PFSK-1 (cell line): Measurements from ENCODE around the gene TMED6.

Experiments used
- FOXP2 ChIP-seq: optimal IDR thresholded peaks from 2 replicates; pipeline ENCODE3; 2011; ENCODE audit warnings: borderline replicate concordance, control low read depth, inconsistent platforms; ENCODE audit not compliant: insufficient read depth; ENCODE audit errors: extremely low read length, extremely low read depth
- POLR2AphosphoS5 ChIP-seq: IDR thresholded peaks from 2 replicates; pipeline ENCODE4 v1.6.1; 2012; ENCODE audit warnings: low read depth, mild to moderate bottlenecking, control low read depth, low read length, moderate library complexity
- SIN3A ChIP-seq: IDR thresholded peaks from 2 replicates; pipeline ENCODE4 v1.6.1; 2012; ENCODE audit warnings: mild to moderate bottlenecking, low read length, moderate library complexity, borderline replicate concordance; ENCODE audit not compliant: insufficient read depth
- TAF1 ChIP-seq: IDR thresholded peaks from 2 replicates; pipeline ENCODE4 v1.6.1; 2012; ENCODE audit warnings: low read length, control low read depth, borderline replicate concordance; ENCODE audit not compliant: insufficient read depth
- TF ChIP-seq, protein P1 (sequence below), 2 experiments: IDR thresholded peaks; 2 replicates each; pipeline versions ENCODE4 v1.6.1 to v1.8.0; 2011 to 2012; ENCODE audit warnings: low read depth in 2 of 2, low read length in 2 of 2, control low read depth in 1 of 2, inconsistent platforms in 1 of 2, mild to moderate bottlenecking in 1 of 2, moderate library complexity in 1 of 2; ENCODE audit not compliant: insufficient read depth in 1 of 2

TMED6 gene

DNA sequence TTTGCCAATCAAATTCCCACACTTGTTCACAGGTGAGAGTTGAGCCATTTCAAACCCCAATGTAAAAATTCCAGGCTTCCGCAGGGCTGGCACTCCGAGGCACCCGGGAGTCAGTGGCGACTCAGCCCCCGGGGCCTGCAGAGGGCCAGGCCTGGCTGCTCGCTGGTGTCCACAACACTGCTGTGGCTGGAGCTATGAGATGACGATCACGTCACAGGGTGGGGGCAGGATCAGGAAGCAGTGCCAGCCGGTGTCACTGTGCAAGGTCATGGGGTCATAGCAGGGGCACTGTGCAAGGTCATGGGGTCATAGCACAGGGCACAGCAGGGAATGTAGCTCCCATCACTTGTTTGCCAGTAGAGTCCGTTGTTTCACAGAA is 32.7 kb downstream of the TMED6 start:
- TF ChIP-seq, protein P1, sequence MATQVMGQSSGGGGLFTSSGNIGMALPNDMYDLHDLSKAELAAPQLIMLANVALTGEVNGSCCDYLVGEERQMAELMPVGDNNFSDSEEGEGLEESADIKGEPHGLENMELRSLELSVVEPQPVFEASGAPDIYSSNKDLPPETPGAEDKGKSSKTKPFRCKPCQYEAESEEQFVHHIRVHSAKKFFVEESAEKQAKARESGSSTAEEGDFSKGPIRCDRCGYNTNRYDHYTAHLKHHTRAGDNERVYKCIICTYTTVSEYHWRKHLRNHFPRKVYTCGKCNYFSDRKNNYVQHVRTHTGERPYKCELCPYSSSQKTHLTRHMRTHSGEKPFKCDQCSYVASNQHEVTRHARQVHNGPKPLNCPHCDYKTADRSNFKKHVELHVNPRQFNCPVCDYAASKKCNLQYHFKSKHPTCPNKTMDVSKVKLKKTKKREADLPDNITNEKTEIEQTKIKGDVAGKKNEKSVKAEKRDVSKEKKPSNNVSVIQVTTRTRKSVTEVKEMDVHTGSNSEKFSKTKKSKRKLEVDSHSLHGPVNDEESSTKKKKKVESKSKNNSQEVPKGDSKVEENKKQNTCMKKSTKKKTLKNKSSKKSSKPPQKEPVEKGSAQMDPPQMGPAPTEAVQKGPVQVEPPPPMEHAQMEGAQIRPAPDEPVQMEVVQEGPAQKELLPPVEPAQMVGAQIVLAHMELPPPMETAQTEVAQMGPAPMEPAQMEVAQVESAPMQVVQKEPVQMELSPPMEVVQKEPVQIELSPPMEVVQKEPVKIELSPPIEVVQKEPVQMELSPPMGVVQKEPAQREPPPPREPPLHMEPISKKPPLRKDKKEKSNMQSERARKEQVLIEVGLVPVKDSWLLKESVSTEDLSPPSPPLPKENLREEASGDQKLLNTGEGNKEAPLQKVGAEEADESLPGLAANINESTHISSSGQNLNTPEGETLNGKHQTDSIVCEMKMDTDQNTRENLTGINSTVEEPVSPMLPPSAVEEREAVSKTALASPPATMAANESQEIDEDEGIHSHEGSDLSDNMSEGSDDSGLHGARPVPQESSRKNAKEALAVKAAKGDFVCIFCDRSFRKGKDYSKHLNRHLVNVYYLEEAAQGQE (IDR thresholded peaks at IDR 0.05; ENCODE audit: insufficient read depth in 1 of 2, low read depth in 2 of 2, low read length in 2 of 2), result no peak
- TF ChIP-seq FOXP2, result no peak
- TF ChIP-seq TAF1, result no peak
- no peak for TF ChIP-seq POLR2AphosphoS5
- TF ChIP-seq SIN3A, result no peak

DNA sequence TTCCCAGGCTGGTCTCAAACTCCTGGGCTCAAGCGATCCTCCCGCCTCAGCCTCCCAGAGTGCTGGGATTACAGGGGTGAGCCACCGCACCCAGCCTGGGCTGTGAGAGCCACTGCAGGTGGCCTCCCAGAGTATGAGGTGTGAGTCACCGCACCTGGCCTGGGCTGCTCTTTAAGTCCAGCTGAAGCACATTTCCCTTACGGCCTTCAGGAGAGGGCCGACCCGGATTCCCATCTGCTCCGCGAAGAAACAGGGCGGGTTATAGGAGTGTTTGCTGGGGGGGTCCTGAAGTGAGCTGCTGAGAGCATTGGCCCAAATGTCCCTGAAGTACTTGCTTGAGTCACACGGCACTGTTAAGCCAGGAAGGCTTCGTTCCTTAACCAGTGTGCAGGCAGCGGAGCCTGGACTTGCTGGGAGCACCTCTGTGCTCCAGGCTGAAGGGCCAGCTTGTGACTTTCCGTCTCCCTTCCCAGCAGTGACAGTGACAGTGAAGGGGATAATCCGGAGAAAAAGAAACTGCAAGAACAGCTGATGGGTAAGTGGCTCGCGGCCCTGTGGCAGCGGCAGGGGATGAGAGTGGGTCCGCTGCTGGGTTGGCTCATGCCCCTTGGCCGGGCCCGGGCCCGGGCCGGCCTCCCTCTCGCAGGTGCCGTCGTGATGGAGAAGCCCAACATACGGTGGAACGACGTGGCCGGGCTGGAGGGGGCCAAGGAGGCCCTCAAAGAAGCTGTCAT is 33.2 kb downstream of the TMED6 start:
- no peak for TF ChIP-seq TAF1
- TF ChIP-seq FOXP2, result no peak
- TF ChIP-seq, protein P1 (IDR thresholded peaks at IDR 0.05; ENCODE audit: insufficient read depth in 1 of 2, low read depth in 2 of 2, low read length in 2 of 2), result no peak
- TF ChIP-seq SIN3A, result no peak
- TF ChIP-seq POLR2AphosphoS5, result no peak

DNA sequence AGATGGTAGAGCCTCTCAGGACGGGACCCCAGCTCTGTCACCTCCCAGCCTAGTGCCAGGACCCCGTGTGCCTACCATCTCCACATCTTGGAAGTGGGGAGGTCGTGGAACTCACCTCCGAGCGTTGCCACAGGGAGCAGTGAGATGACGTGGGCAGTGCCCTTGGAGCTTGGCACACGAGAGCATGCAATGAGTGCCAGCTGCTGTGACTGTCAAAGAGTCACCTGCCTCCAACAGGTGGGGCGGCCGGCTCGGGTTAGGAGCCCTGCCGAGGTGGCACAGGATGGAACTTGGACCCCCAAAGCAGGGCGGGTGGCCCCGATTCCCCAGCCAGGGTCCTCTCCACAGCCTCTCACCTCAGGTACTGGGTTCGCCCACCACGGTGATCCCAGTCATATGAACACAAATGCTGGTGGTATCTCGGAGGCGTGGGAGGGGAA is 35.0 kb downstream of the TMED6 start:
- TF ChIP-seq SIN3A (no peak), TAF1 (no peak), POLR2AphosphoS5 (no peak), FOXP2 (no peak)
- TF ChIP-seq, protein P1 (IDR thresholded peaks at IDR 0.05; ENCODE audit: insufficient read depth in 1 of 2, low read depth in 2 of 2, low read length in 2 of 2), result no peak

DNA sequence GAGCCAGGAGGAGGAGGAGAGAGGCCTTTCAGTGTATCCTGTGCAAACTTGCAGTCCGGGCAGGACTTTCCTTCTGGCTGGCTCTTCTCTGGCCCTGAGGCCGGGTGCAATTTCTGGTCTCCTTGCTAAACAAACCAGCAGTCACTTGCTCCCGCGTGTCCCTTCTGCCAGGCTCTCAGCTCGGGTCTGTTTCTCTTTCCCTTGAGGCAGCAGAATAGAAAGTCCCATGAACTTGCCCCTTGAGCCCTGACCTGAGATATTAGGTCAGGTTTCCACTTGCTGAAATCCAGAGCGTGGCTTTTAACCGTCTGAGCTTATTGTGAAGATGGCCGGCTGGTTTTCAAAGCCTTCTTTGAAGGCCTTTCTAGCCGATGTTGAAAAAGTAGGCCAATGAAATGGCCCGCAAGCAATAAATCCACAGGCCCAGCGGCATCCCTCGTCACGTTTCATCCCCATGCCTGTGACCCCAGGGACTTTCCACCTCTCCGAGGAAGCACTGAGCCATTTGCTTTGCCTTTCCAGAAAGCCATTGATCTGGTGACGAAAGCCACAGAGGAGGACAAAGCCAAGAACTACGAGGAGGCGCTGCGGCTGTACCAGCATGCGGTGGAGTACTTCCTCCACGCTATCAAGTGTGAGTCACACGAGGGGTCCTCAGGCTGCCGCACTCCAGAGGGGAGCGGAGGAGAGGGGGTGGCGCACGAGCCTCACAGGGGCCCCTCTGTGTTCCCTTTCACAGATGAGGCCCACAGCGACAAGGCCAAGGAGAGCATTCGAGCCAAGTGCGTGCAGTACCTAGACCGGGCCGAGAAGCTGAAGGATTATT is 35.9 kb downstream of the TMED6 start:
- TF ChIP-seq POLR2AphosphoS5 (no peak), SIN3A (no peak)
- TF ChIP-seq, protein P1 (IDR thresholded peaks at IDR 0.05; ENCODE audit: insufficient read depth in 1 of 2, low read depth in 2 of 2, low read length in 2 of 2), result no peak
